ENCODE results near the gene MEF2D. TPM values are rescaled to one million over a fixed set of nuclear protein-coding genes. Genes with fewer than 3 reads are reported as not detected.

Gene MEF2D
- total RNA-seq, 1 experiment from 2014 or later: 9.8 TPM

DNA sequence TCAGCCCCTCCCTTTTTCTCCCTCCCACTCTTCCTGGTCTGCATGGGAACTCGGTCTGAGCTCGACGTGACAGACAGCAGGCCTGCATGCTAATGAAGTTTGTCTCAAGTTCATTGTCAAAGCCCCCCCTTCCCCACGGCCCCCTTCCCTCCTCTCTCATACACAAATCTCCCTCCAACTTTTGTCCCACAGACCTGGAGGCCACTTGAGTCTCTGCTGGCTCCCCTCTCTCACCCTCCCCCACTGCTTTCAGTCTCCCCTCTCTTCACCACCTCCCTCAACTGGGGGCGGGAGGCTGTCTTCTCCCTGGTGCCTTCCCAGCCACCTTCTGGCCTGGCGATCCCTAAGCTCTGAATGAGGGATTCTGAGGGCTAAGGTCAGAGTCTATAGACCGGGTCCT lies 70.3 kb downstream of the MEF2D start:
- Histone ChIP-seq H3K27ac (no peak overlapping the region), H3K27me3 (replicated peaks) (peaks cover 91% of the 10 kb centered on the region), H3K9me3 (replicated peaks) (no peaks in the 10 kb centered on the region), H3K4me3 (no peak overlapping the region), H3K36me3 (no peaks in the 10 kb centered on the region), H3K4me1 (replicated peaks) (no peaks in the 10 kb centered on the region)
- no peak for DNase-seq (ENCODE audit: low read depth in 1 of 2, low spot score in 2 of 2)

DNA sequence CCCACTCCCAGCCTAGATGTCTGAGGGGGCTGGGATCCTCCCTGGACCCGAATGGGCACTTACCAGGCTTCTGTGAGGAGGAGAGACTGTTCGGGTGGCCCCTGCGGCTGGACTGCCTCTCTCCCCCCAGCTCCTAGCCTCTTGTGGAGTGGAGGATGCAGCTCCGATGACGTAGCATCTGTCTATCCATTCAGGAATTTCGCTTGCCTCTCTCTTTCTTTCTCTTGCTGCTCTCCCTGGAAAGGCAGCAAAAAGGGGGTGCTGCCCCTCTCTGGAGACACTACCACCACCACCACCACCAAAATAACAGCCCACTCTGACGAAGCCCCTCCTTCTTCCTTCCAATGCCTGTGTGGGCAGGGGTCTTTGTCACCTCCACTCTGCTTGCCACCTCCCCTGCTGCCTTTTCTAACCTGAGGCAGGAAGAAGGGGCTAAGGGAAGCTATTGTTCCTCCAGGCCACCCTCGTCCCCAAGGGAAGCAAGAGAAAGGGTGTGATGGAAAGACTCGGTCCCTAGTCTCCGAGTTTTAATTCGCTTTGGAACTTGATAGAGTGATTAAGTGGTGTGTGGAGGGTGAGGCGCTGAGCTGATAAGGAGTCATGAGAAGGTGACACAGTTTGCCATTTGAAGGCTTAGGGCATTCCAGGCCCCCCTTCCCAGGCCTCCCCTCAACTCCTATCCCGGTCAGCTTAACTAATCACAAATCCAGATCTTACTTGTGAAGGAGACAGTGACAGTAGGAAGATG lies 71.1 kb downstream of the MEF2D start:
- H3K36me3 ChIP-seq: no peaks in the 10 kb centered on the region
- H3K27me3 ChIP-seq (replicated peaks): peaks cover 91% of the 10 kb centered on the region
- no peaks in the 10 kb centered on the region for H3K9me3 ChIP-seq (replicated peaks)
- no peak overlapping the region for H3K4me3 ChIP-seq
- H3K4me1 ChIP-seq (replicated peaks): no peaks in the 10 kb centered on the region
- no peak overlapping the region for H3K27ac ChIP-seq
- DNase-seq (ENCODE audit: low read depth in 1 of 2, low spot score in 2 of 2): no peak

DNA sequence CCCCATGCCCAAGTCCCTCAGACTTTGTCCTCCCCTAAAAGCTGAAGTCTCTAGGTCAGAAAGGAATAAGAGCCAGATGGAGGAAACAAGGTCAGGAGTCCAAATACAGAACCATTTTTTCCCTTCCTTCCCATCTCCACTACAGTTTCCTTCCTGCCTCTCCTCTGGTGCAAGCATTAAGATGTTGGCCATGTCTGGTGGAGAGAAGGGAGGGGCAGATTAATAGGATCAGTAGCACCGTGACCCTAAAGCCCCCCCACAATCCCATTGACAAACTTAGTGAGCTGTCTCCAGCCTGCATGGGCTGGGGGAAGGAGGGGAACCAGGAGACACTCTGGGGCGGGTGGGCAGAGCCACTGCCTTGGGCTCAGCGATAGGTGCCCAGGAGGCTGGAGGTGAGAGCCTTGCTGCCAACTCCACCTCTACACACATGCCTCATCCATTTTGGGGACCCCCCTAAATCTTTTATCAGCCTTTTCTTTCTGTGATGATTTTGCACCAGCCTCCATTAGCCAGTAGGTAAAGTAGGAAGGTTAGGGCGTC lies 71.8 kb downstream of the MEF2D start:
- Histone ChIP-seq H3K27me3 (replicated peaks) (peaks cover 91% of the 10 kb centered on the region), H3K9me3 (replicated peaks) (no peaks in the 10 kb centered on the region), H3K36me3 (no peaks in the 10 kb centered on the region), H3K4me3 (no peak overlapping the region), H3K27ac (no peak overlapping the region), H3K4me1 (replicated peaks) (no peaks in the 10 kb centered on the region)
- DNase-seq (ENCODE audit: low read depth in 1 of 2, low spot score in 2 of 2): no peak

DNA sequence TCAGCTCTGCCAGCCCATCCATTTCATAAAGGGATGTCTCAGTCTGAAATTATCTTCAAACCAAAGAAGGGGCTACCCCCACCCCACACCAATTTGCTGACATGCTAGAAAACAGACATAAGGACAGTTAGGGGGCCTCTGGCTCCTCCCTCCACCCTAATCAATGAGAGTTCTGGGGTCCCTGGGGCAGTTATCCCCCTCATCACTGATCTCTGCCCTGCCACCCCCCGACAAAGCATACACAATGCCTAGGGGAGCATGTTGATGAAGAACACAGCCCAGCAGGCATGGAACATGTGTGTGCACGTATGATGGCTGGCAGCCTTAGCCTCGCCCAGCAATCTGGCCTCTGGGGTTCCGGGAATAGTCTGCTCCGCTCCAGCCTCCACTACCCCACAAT lies 72.6 kb downstream of the MEF2D start:
- Histone ChIP-seq H3K9me3 (replicated peaks) (no peaks in the 10 kb centered on the region), H3K4me1 (replicated peaks) (no peaks in the 10 kb centered on the region), H3K27me3 (replicated peaks) (peaks cover 91% of the 10 kb centered on the region), H3K27ac (no peak overlapping the region), H3K4me3 (no peak overlapping the region), H3K36me3 (no peaks in the 10 kb centered on the region)
- no peak for DNase-seq (ENCODE audit: low read depth in 1 of 2, low spot score in 2 of 2)

DNA sequence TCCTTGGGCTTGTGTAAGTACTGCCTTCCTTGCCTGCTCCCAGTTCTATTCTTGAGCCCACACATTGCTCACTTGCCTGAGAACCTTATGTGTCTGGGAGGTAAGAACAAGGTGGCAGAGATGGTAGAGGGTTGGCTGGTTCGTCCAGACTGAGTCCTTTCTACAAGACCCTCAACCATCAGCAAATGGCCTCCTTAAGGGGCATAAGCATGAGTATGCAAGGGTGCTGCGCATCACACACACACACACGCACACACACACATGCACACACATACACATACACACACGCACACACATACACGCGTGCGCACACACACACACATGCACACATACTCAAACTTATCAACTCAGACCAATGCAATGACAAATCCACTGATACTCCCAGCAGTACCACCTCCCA lies 74.6 kb downstream of the MEF2D start:
- H3K27ac ChIP-seq: no peak overlapping the region
- DNase-seq (ENCODE audit: low read depth in 1 of 2, low spot score in 2 of 2): no peak
- peaks cover 95% of the 10 kb centered on the region for H3K27me3 ChIP-seq (replicated peaks)
- no peaks in the 10 kb centered on the region for H3K9me3 ChIP-seq (replicated peaks)
- H3K4me1 ChIP-seq (replicated peaks): peaks cover 9% of the 10 kb centered on the region
- no peak overlapping the region for H3K4me3 ChIP-seq
- no peaks in the 10 kb centered on the region for H3K36me3 ChIP-seq

DNA sequence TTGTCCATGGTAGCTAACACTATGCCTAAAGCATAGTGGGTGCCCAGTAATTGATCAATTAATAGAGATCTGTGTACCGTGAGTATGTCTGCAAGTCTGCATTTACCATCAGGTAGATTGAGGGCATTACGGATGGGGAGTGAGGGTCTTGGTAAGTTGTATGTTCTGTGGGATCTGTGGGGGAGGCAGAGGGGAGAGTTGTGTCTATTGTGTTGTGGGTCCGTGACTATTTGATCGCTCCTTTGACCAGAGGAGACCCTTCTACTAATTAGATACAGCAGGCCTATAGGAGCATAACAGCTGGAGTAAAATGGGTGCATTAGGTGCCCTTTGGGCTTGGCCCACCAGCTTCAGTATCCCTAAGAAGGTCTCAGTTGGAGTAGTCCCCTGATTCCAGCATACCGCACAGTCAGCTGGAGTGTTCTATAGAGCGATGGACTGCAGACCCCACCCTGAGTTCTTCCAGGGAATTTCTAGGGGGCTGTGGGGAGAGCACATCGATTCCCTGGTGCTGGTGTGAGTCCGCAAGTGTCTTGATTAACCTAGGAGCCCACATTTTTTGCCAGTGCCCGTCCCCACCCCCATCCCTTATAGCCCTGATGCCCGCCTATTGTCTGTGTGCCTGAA lies 75.7 kb downstream of the MEF2D start:
- Histone ChIP-seq H3K36me3 (no peaks in the 10 kb centered on the region), H3K27ac (no peak overlapping the region), H3K4me3 (no peak overlapping the region), H3K4me1 (replicated peaks) (peaks cover 19% of the 10 kb centered on the region), H3K27me3 (replicated peaks) (peaks cover 98% of the 10 kb centered on the region), H3K9me3 (replicated peaks) (no peaks in the 10 kb centered on the region; the same call in 1 of the 2 replicates)
- DNase-seq (ENCODE audit: low read depth in 1 of 2, low spot score in 2 of 2): no peak

DNA sequence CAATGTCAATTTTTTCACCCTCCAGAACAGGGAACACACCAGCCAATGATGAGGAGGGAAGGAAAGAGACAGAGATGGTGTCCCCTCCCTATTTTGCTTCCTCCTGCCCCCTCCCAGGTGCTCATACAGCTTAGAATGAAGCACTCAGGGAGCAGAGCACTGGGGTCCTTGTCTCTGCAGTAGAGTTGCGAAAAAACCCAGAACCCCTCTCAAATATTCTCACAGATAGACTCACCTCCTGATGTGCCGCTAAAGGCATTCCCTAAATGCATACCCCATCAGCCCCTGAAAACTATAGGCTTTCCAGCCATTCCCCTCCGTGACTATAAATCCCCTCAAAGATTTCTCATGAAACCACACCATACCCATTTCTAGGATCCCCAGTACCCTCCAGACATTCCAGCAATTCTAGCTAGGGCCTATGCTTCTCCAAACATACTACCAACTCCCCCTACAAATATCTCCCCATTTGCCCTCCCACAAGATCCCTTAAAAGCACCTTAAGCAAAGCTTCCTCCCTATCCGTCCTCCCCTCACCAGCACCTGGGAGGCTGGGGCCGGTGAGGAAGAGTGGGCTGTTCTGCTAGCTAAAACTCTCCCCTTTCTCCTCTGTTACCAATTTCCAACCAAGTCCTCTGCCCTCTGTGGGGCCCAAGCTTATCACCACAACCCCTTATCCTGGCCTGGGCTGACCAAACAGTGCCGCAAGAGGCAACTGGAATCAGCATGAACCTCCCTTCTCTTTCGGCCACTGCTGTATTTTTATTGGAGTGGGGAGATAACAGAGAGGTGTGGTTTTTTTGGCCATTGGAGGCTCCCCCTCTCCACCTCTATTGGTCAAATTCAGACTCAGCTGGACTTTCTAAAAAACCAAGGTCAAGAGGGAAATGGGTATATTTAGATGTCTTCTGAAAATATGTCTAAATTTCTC lies 76.9 kb downstream of the MEF2D start:
- Histone ChIP-seq H3K36me3 (no peaks in the 10 kb centered on the region), H3K4me1 (replicated peaks) (peaks cover 19% of the 10 kb centered on the region), H3K27me3 (replicated peaks) (peaks cover 98% of the 10 kb centered on the region), H3K4me3 (no peak overlapping the region), H3K9me3 (replicated peaks) (no peaks in the 10 kb centered on the region; the same call in 1 of the 2 replicates), H3K27ac (no peak overlapping the region)
- no peak for DNase-seq (ENCODE audit: low read depth in 1 of 2, low spot score in 2 of 2)

DNA sequence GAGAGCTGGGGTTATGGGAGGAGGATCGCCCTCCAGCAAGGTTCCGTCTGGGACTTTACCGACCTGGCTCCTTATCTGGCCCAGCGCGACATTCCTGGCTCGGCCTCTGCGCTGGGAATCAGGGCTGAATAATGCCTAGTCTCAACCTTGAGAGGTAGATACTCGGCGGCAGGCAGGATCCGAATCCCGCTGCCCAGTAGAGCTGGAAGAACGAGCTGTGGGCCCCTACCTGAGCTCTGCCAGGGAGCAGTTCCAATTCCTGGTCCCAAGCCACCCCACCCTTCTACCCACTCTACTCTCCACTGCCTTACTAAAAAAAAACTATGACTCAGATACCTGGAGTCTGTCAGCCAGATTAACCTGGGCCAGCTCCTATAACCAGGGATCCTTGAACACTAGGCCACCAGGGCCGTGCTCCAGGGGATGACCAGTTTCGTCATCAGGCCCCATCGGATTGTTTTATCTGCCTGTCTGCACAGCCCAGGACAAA lies 77.9 kb downstream of the MEF2D start:
- peaks cover 93% of the 10 kb centered on the region for H3K27me3 ChIP-seq (replicated peaks)
- H3K27ac ChIP-seq: no peak overlapping the region
- H3K9me3 ChIP-seq (replicated peaks): no peaks in the 10 kb centered on the region; the same call in 1 of the 2 replicates
- H3K4me1 ChIP-seq (replicated peaks): peaks cover 19% of the 10 kb centered on the region
- DNase-seq (ENCODE audit: low read depth in 1 of 2, low spot score in 2 of 2): peak in 1 of 2 experiments; percentile 31
- H3K36me3 ChIP-seq: no peaks in the 10 kb centered on the region
- no peak overlapping the region for H3K4me3 ChIP-seq

DNA sequence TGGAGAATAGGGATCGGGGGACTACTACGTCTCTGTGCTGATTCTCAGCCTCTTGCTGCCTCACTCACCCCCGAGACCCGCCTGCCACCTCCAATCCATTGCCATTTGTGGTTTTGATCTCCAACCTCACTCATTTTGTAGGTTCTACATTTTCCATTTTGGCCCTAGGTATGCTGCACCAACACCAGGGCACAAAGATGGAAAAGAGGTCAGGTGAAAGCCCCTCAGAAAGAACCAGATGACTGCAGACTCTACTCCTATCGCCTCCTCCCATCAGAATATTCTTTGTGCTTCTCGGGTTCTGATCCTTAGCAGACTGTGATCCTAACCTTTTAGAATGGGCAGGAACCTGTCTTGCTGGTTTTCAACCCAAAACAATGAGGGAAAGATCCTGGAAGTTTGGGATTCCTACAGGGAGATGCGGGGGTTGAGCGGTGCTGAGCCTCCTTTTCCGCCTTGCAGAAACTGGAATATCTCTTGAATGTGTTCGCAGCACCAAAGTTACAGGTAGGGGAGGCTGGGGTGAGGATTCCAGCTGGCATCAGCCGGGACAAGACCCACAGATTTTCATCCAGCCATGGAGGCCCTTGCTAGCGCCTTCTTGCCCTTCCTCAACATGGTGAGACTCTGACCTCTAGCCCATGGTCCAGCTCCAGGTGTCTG lies 78.5 kb downstream of the MEF2D start:
- H3K36me3 ChIP-seq: no peaks in the 10 kb centered on the region
- no peak overlapping the region for H3K27ac ChIP-seq
- H3K4me3 ChIP-seq: no peak overlapping the region
- no peak for DNase-seq (ENCODE audit: low read depth in 1 of 2, low spot score in 2 of 2)
- H3K4me1 ChIP-seq (replicated peaks): peaks cover 19% of the 10 kb centered on the region
- no peaks in the 10 kb centered on the region; the same call in 1 of the 2 replicates for H3K9me3 ChIP-seq (replicated peaks)
- peaks cover 92% of the 10 kb centered on the region for H3K27me3 ChIP-seq (replicated peaks)

DNA sequence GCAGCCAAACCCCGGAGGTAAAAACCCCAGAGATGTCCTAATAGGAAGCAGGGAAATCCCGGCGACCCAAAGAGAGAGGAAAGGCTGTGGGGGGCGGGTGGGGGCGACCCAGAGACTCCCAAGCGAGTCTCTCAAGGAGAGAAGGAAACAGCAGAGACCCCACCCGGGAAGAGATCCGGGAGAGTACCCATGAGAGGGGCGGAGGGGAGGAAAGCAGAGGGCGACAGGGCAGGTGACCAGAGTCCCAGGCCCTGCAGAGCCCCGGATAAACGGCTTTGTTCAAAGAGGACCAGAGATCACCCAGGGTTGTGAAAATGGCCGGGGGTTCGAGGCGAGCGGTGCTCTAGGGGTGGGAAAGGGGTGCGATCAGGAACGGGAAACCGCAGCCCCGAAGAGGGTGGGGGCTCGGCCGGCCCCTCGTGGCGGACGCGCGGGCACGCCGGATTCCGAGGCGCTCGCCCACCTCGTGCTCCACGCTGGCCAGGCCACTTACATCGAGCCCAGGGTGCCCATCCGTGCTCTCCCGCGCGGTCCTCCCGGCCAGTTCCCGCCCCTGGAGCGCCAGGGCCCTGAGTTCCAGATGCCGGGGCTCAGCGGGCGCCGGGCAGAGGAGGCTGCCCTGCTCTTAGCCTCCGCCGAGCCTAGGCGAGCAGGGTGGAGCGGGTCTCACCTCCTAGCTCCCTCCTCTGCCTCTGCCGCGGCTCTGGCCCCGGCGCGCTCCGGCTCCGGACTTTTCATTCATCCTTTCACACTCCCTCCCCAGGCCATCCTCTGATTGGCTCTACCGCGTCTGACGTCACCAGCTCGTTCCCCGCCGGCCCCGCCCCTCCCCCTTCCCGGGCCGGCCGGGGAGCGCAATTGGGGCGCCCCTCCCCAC lies 79.3 kb downstream of the MEF2D start:
- H3K27me3 ChIP-seq (replicated peaks): peaks cover 94% of the 10 kb centered on the region
- peak overlapping the region; percentile 10; the same call in 1 of the 2 replicates for H3K4me3 ChIP-seq
- DNase-seq (ENCODE audit: low read depth in 1 of 2, low spot score in 2 of 2): peak; percentile 53 to 76

DNA sequence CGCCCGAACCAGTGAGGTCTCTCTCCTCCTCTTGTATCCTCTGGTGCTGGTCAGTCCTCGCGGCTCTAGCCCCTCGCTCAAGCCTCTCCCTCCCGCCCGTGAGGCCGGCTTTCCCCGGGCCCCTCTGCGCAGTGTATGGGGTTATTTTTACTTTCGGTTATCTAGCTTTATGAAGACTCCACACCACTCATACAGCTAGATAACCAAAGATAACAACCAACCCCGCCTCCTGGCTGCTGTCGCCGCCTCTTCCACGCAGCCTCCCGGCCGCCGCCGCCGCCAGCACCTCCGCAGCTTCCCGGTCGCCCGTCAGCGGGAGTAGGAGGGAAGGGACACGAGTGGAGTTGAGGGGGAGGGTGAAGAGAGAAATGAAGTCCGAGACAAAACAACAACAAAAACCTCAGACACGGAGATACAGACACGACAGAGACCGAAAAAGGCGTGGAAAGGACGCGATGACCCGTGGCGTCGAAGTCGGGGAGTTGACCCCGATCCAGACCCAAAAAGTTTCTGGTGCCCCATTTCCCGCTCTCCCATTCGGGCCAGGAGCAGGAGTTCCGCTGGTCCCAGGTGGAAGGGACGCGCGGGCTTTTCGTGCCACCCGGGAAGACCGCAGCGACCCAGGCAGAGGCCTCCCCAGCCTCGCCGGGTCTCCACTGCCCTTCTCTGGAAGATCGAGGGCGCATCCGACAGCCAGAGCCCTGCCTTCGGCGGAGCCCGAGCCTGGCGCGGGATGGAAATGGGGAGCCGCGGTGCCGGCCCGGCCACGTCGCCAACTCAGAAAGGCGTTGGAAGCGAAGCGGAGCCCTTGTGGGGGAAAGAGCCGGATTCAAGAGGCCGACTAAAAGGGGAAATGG lies 80.1 kb downstream of the MEF2D start:
- H3K36me3 ChIP-seq: no peaks in the 10 kb centered on the region
- H3K4me3 ChIP-seq: no peak overlapping the region
- peaks cover 19% of the 10 kb centered on the region for H3K4me1 ChIP-seq (replicated peaks)
- no peaks in the 10 kb centered on the region; the same call in 1 of the 2 replicates for H3K9me3 ChIP-seq (replicated peaks)
- H3K27me3 ChIP-seq (replicated peaks): peaks cover 92% of the 10 kb centered on the region
- no peak overlapping the region for H3K27ac ChIP-seq
- DNase-seq (ENCODE audit: low read depth in 1 of 2, low spot score in 2 of 2): no peak

More for the DNA sequence above, 79.3 kb downstream of the MEF2D start:
- Histone ChIP-seq H3K9me3 (replicated peaks) (no peaks in the 10 kb centered on the region; the same call in 1 of the 2 replicates), H3K36me3 (no peaks in the 10 kb centered on the region), H3K27ac (no peak overlapping the region), H3K4me1 (replicated peaks) (peaks cover 19% of the 10 kb centered on the region)
